DND-41 (cell line): Measurements from ENCODE around the gene THSD4.

Experiments
- EZH2 ChIP-seq: IDR thresholded peaks from 3 replicates; pipeline ENCODE4 v1.6.1; 2012; ENCODE audit warnings: borderline replicate concordance, low read depth, mild to moderate bottlenecking, moderate library complexity, low read length, inconsistent platforms; ENCODE audit not compliant: severe bottlenecking
- TF ChIP-seq, protein P1 (sequence below): IDR thresholded peaks from 2 replicates; pipeline ENCODE4 v1.5.1; 2012; ENCODE audit warnings: borderline replicate concordance, low read length, moderate library complexity, mild to moderate bottlenecking; ENCODE audit not compliant: poor library complexity, severe bottlenecking; ENCODE audit errors: extremely low read depth

- TF ChIP-seq, protein P1, sequence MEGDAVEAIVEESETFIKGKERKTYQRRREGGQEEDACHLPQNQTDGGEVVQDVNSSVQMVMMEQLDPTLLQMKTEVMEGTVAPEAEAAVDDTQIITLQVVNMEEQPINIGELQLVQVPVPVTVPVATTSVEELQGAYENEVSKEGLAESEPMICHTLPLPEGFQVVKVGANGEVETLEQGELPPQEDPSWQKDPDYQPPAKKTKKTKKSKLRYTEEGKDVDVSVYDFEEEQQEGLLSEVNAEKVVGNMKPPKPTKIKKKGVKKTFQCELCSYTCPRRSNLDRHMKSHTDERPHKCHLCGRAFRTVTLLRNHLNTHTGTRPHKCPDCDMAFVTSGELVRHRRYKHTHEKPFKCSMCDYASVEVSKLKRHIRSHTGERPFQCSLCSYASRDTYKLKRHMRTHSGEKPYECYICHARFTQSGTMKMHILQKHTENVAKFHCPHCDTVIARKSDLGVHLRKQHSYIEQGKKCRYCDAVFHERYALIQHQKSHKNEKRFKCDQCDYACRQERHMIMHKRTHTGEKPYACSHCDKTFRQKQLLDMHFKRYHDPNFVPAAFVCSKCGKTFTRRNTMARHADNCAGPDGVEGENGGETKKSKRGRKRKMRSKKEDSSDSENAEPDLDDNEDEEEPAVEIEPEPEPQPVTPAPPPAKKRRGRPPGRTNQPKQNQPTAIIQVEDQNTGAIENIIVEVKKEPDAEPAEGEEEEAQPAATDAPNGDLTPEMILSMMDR, result no peak
- TF ChIP-seq EZH2, result no peak
Measured at GRCh38 chr15:71374607-71375352, 259.5 kb downstream of the THSD4 start.
